ENCODE data around the gene OVOL3.

Gene OVOL3

GRCh38 chr19:36142496-36142895 lies 31.6 kb downstream of the OVOL3 start:
- TF ChIP-seq JUND (IDR thresholded peaks at IDR 0.05; ENCODE audit: low read depth): no peak
- no peak for DNase-seq (ENCODE audit: low read depth in 1 of 2, low spot score in 1 of 2)
- in situ Hi-C loops (cut with HindIII; ENCODE audit: low pct_unique_long_range_greater_than_20kb, low sequenced_read_pairs): no loop called here

GRCh38 chr19:36144624-36145023 lies 33.7 kb downstream of the OVOL3 start:
- in situ Hi-C loops (cut with HindIII; ENCODE audit: low pct_unique_long_range_greater_than_20kb, low sequenced_read_pairs): no loop called here
- DNase-seq (ENCODE audit: low read depth in 1 of 2, low spot score in 1 of 2): no peak

GRCh38 chr19:36149673-36150406 lies 38.9 kb downstream of the OVOL3 start:
- TF ChIP-seq JUND (IDR thresholded peaks at IDR 0.05; ENCODE audit: low read depth): no peak

More at GRCh38 chr19:36144624-36145023, 33.7 kb downstream of the OVOL3 start:
- TF ChIP-seq JUND (IDR thresholded peaks at IDR 0.05; ENCODE audit: low read depth): no peak

GRCh38 chr19:36150586-36150985 lies 39.6 kb downstream of the OVOL3 start:
- in situ Hi-C loops (cut with HindIII; ENCODE audit: low pct_unique_long_range_greater_than_20kb, low sequenced_read_pairs): no loop called here
- no peak for TF ChIP-seq JUND (IDR thresholded peaks at IDR 0.05; ENCODE audit: low read depth)
- no peak for DNase-seq (ENCODE audit: low read depth in 1 of 2, low spot score in 1 of 2)

More at GRCh38 chr19:36149673-36150406, 38.9 kb downstream of the OVOL3 start:
- no peak for DNase-seq (ENCODE audit: low read depth in 1 of 2, low spot score in 1 of 2)
- in situ Hi-C loops (cut with HindIII; ENCODE audit: low pct_unique_long_range_greater_than_20kb, low sequenced_read_pairs): no loop called here

- in situ Hi-C loops (cut with HindIII; ENCODE audit: low pct_unique_long_range_greater_than_20kb, low sequenced_read_pairs): no loop called here
- TF ChIP-seq JUND (IDR thresholded peaks at IDR 0.05; ENCODE audit: low read depth): no peak
- DNase-seq (ENCODE audit: low read depth in 1 of 2, low spot score in 1 of 2): no peak
Measured at GRCh38 chr19:36151144-36152018, 40.4 kb downstream of the OVOL3 start.

GRCh38 chr19:36152019-36152351 lies 41.0 kb downstream of the OVOL3 start:
- in situ Hi-C loops (cut with HindIII; ENCODE audit: low pct_unique_long_range_greater_than_20kb, low sequenced_read_pairs): no loop called here
- no peak for DNase-seq (ENCODE audit: low read depth in 1 of 2, low spot score in 1 of 2)
- no peak for TF ChIP-seq JUND (IDR thresholded peaks at IDR 0.05; ENCODE audit: low read depth)

- in situ Hi-C loops (cut with HindIII; ENCODE audit: low pct_unique_long_range_greater_than_20kb, low sequenced_read_pairs): no loop called here
- TF ChIP-seq JUND (IDR thresholded peaks at IDR 0.05; ENCODE audit: low read depth): no peak
- DNase-seq (ENCODE audit: low read depth in 1 of 2, low spot score in 1 of 2): no peak
Measured at GRCh38 chr19:36152352-36153091, 41.6 kb downstream of the OVOL3 start, which contains the start of gene COX7A1. COX7A1 (minus strand) TSS chr19:36152447; CDS start chr19:36152407, 40 bp downstream.

GRCh38 chr19:36153126-36153525 lies 42.2 kb downstream of the OVOL3 start:
- TF ChIP-seq JUND (IDR thresholded peaks at IDR 0.05; ENCODE audit: low read depth): no peak
- in situ Hi-C loops (cut with HindIII; ENCODE audit: low pct_unique_long_range_greater_than_20kb, low sequenced_read_pairs): no loop called here
- no peak for DNase-seq (ENCODE audit: low read depth in 1 of 2, low spot score in 1 of 2)

GRCh38 chr19:36160821-36161596 lies 50.1 kb downstream of the OVOL3 start:
- no peak for TF ChIP-seq JUND (IDR thresholded peaks at IDR 0.05; ENCODE audit: low read depth)
- no peak for DNase-seq (ENCODE audit: low read depth in 1 of 2, low spot score in 1 of 2)
- in situ Hi-C loops (cut with HindIII; ENCODE audit: low pct_unique_long_range_greater_than_20kb, low sequenced_read_pairs): no loop called here
